ENCODE data around the gene CRX.

The CRX gene

DNA sequence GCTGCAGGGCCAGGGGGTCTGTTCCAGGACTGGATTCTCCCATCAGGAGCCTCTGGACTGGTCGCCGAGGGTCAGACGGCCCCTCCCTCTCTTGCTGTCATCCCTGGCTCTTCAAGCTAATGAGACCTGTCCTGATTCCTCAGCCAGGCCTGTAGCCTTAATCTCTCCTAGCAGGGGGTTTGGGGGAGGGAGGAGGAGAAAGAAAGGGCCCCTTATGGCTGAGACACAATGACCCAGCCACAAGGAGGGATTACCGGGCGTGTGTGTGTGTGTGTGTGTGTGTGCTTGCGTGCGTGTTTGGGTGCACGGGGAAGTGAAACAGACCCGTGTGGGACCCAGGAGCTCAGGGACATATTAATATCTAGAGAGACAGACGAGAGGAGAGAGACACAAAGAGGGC is 1.9 kb upstream of the CRX start:
- Histone ChIP-seq H2AFZ (no peak overlapping the region), H3K4me1 (no peaks in the 10 kb centered on the region), H3K27me3 (ENCODE audit: control insufficient read depth, insufficient read depth, low read length) (no peaks in the 10 kb centered on the region), H3K27ac (no peak overlapping the region), H3K79me2 (no peaks in the 10 kb centered on the region), H3K9ac (no peak overlapping the region), H3K9me3 (ENCODE audit: control insufficient read depth, low read length) (no peaks in the 10 kb centered on the region), H3K4me3 (ENCODE audit: low read depth, low read length) (no peak overlapping the region), H3K4me2 (ENCODE audit: low read length) (no peak overlapping the region), H3K36me3 (ENCODE audit: control insufficient read depth, insufficient read depth, low read length) (no peaks in the 10 kb centered on the region)
- no peak for TF ChIP-seq CTCF (IDR thresholded peaks at IDR 0.05)

- Histone ChIP-seq H3K9ac (no peak overlapping the region), H2AFZ (no peak overlapping the region), H3K27ac (no peak overlapping the region), H3K27me3 (ENCODE audit: control insufficient read depth, insufficient read depth, low read length) (no peaks in the 10 kb centered on the region), H3K4me1 (no peaks in the 10 kb centered on the region), H3K79me2 (no peaks in the 10 kb centered on the region), H3K4me3 (ENCODE audit: low read depth, low read length) (no peak overlapping the region), H3K9me3 (ENCODE audit: control insufficient read depth, low read length) (no peaks in the 10 kb centered on the region), H3K36me3 (ENCODE audit: control insufficient read depth, insufficient read depth, low read length) (no peaks in the 10 kb centered on the region), H3K4me2 (ENCODE audit: low read length) (no peak overlapping the region)
- no peak for TF ChIP-seq CTCF (IDR thresholded peaks at IDR 0.05)
Measured at GRCh38 chr19:47820410-47820809, 1.3 kb upstream of the CRX start.

- no peak overlapping the region for H2AFZ ChIP-seq
- no peak overlapping the region for H3K4me2 ChIP-seq (ENCODE audit: low read length)
- H3K4me1 ChIP-seq: no peaks in the 10 kb centered on the region
- H3K27me3 ChIP-seq (ENCODE audit: control insufficient read depth, insufficient read depth, low read length): no peaks in the 10 kb centered on the region
- no peaks in the 10 kb centered on the region for H3K79me2 ChIP-seq
- TF ChIP-seq CTCF (IDR thresholded peaks at IDR 0.05): no peak
- no peak overlapping the region for H3K4me3 ChIP-seq (ENCODE audit: low read depth, low read length)
- no peaks in the 10 kb centered on the region for H3K9me3 ChIP-seq (ENCODE audit: control insufficient read depth, low read length)
- no peaks in the 10 kb centered on the region for H3K36me3 ChIP-seq (ENCODE audit: control insufficient read depth, insufficient read depth, low read length)
- H3K9ac ChIP-seq: no peak overlapping the region
- H3K27ac ChIP-seq: no peak overlapping the region
Measured at GRCh38 chr19:47824396-47824795, 2.7 kb downstream of the CRX start.

DNA sequence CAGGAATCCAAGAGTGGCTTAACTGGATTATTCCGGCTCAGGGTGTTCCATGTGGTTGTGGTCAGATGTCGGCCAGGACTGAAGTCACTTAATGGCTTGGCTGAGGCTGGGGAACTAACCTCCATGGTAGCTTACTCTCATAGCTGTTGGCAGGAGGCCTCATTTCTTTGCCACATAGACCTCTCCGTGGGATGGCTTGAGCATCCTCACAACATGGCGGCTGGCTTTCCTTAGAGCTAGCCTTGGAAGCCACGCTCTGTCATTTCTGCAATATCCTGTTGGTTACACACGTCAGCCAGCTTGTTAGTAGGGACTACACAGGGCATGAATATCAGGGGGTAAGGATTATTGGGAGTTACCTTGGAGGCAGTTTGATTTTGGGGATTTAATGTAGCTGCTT is 5.1 kb downstream of the CRX start:
- H3K4me3 ChIP-seq (ENCODE audit: low read depth, low read length): no peak overlapping the region
- H3K79me2 ChIP-seq: no peaks in the 10 kb centered on the region
- H3K27me3 ChIP-seq (ENCODE audit: control insufficient read depth, insufficient read depth, low read length): no peaks in the 10 kb centered on the region
- no peak overlapping the region for H2AFZ ChIP-seq
- no peaks in the 10 kb centered on the region for H3K36me3 ChIP-seq (ENCODE audit: control insufficient read depth, insufficient read depth, low read length)
- H3K4me2 ChIP-seq (ENCODE audit: low read length): no peak overlapping the region
- H3K9ac ChIP-seq: no peak overlapping the region
- TF ChIP-seq CTCF (IDR thresholded peaks at IDR 0.05): no peak
- no peaks in the 10 kb centered on the region for H3K4me1 ChIP-seq
- no peak overlapping the region for H3K27ac ChIP-seq
- H3K9me3 ChIP-seq (ENCODE audit: control insufficient read depth, low read length): no peaks in the 10 kb centered on the region

DNA sequence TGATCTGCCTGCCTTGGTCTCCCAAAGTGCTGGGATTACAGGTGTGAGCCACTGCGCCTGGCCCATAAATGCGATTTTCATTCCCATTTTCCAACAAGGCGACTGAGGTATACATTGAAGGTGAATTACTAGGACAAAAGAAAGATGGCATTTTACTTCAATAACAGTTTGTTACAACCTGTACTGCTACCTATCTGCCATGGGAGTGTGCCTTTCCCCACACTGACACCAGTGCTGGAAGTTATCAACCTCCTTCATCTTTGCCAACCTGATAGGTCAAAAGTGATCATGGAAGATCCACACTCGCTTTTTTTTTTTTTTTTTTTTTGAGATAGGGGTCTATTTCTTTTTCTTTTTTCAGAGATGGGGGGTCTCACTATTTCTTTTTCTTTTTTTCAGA is 11.0 kb downstream of the CRX start:
- Histone ChIP-seq H2AFZ (no peak overlapping the region), H3K27ac (no peak overlapping the region), H3K9me3 (ENCODE audit: control insufficient read depth, low read length) (no peaks in the 10 kb centered on the region), H3K4me2 (ENCODE audit: low read length) (no peak overlapping the region), H3K79me2 (no peaks in the 10 kb centered on the region), H3K36me3 (ENCODE audit: control insufficient read depth, insufficient read depth, low read length) (no peaks in the 10 kb centered on the region), H3K4me3 (ENCODE audit: low read depth, low read length) (no peak overlapping the region), H3K4me1 (no peaks in the 10 kb centered on the region), H3K27me3 (ENCODE audit: control insufficient read depth, insufficient read depth, low read length) (no peaks in the 10 kb centered on the region), H3K9ac (no peak overlapping the region)
- no peak for TF ChIP-seq CTCF (IDR thresholded peaks at IDR 0.05)
